Fibroblast of pulmonary artery (primary cell): ENCODE data around the gene FBXO2.
A peak's percentile ranks its signal among the peaks of the same experiment; 100 is the strongest.

Source experiments
- DNase-seq: peaks from one replicate; pipeline ENCODE4 v3.0.0-alpha.2; 2010; ENCODE audit warnings: low read depth
- H3K4me3 ChIP-seq: replicated peaks from 2 replicates; pipeline ENCODE4 v1.5.1; 2011; ENCODE audit warnings: low read depth, mild to moderate bottlenecking, control low read depth, low read length, moderate library complexity
- CTCF ChIP-seq: IDR thresholded peaks from 2 replicates; pipeline ENCODE4 v1.5.1; 2011; ENCODE audit warnings: mild to moderate bottlenecking, control low read depth, low read length, inconsistent platforms; ENCODE audit errors: missing control alignments

Gene FBXO2

GRCh38 chr1:11606775-11607174 lies 47.5 kb downstream of the FBXO2 start:
- no peak overlapping the region for H3K4me3 ChIP-seq
- DNase-seq, result no peak
- TF ChIP-seq CTCF, result no peak

GRCh38 chr1:11602981-11603380 lies 51.2 kb downstream of the FBXO2 start:
- no peak for DNase-seq
- TF ChIP-seq CTCF, result no peak
- no peak overlapping the region for H3K4me3 ChIP-seq

- TF ChIP-seq CTCF, result no peak
- no peak overlapping the region for H3K4me3 ChIP-seq
- no peak for DNase-seq
These were observed 51.8 kb downstream of the FBXO2 start for GRCh38 chr1:11602424-11602823.

GRCh38 chr1:11600836-11601235 lies 53.4 kb downstream of the FBXO2 start:
- no peak for TF ChIP-seq CTCF
- DNase-seq, result no peak
- no peak overlapping the region for H3K4me3 ChIP-seq

- no peak for TF ChIP-seq CTCF
- no peak for DNase-seq
These were observed 54.2 kb downstream of the FBXO2 start for GRCh38 chr1:11599891-11600576.

GRCh38 chr1:11598461-11598860 lies 55.8 kb downstream of the FBXO2 start:
- no peak overlapping the region for H3K4me3 ChIP-seq
- DNase-seq, result peak; percentile 28
- no peak for TF ChIP-seq CTCF

More at GRCh38 chr1:11599891-11600576, 54.2 kb downstream of the FBXO2 start:
- no peak overlapping the region for H3K4me3 ChIP-seq
